Stimulated activated CD4-positive, alpha-beta T cell treated with anti-CD3 and anti-CD28 coated beads, Interleukin-2, amount 100 ng/mL, for 48 hours (primary cell): ENCODE measurements around the gene GMPR.
"Not testable (repeated sequence)": the region's sequence is repeated elsewhere in the genome, so short reads cannot be mapped to it uniquely, and the experiment has no call there.

Experiments
- DNase-seq, 2 donors: peaks; one replicate each; pipeline ENCODE4 v3.0.0-alpha.2; 2020

GMPR gene

GRCh38 chr6:16226117-16227047 is 12.0 kb upstream of the GMPR start:
- not testable (repeated sequence) for DNase-seq

GRCh38 chr6:16227048-16227562 is 11.3 kb upstream of the GMPR start:
- DNase-seq = no peak

GRCh38 chr6:16227605-16228004 is 10.8 kb upstream of the GMPR start:
- no peak for DNase-seq

GRCh38 chr6:16228043-16228442 is 10.3 kb upstream of the GMPR start:
- DNase-seq = no peak

GRCh38 chr6:16228709-16229665 is 9.4 kb upstream of the GMPR start:
- DNase-seq = no peak

GRCh38 chr6:16229700-16230099 is 8.7 kb upstream of the GMPR start:
- no peak for DNase-seq

GRCh38 chr6:16230953-16231352 is 7.4 kb upstream of the GMPR start:
- no peak for DNase-seq

GRCh38 chr6:16232086-16232485 is 6.3 kb upstream of the GMPR start:
- DNase-seq = no peak

GRCh38 chr6:16236009-16236501 is 2.3 kb upstream of the GMPR start:
- no peak for DNase-seq

- DNase-seq = no peak
Measured at GRCh38 chr6:16236631-16237199, 1.7 kb upstream of the GMPR start.

GRCh38 chr6:16237242-16237641 is 1.1 kb upstream of the GMPR start:
- no peak for DNase-seq

- no peak for DNase-seq
Measured at GRCh38 chr6:16238963-16239797, 793 bp downstream of the GMPR start.

- DNase-seq = no peak
Measured at GRCh38 chr6:16239798-16240123, 1.4 kb downstream of the GMPR start.

- DNase-seq = no peak
Measured at GRCh38 chr6:16240589-16241320, 2.4 kb downstream of the GMPR start.

GRCh38 chr6:16241321-16241689 is 2.9 kb downstream of the GMPR start:
- no peak for DNase-seq

- DNase-seq = no peak
Measured at GRCh38 chr6:16243055-16243454, 4.7 kb downstream of the GMPR start.

GRCh38 chr6:16243664-16244063 is 5.3 kb downstream of the GMPR start:
- DNase-seq = no peak

GRCh38 chr6:16244446-16244845 is 6.1 kb downstream of the GMPR start:
- DNase-seq = no peak

GRCh38 chr6:16244869-16245451 is 6.6 kb downstream of the GMPR start:
- DNase-seq = no peak

- no peak for DNase-seq
Measured at GRCh38 chr6:16248271-16248853, 10.0 kb downstream of the GMPR start.

GRCh38 chr6:16249971-16250370 is 11.6 kb downstream of the GMPR start:
- DNase-seq = no peak
